ENCODE measurements around the gene SNX6.
A peak's percentile ranks its signal among the peaks of the same experiment; 100 is the strongest.
"Not testable (repeated sequence)": the region's sequence is repeated elsewhere in the genome, so short reads cannot be mapped to it uniquely, and the experiment has no call there.

Gene SNX6

DNA sequence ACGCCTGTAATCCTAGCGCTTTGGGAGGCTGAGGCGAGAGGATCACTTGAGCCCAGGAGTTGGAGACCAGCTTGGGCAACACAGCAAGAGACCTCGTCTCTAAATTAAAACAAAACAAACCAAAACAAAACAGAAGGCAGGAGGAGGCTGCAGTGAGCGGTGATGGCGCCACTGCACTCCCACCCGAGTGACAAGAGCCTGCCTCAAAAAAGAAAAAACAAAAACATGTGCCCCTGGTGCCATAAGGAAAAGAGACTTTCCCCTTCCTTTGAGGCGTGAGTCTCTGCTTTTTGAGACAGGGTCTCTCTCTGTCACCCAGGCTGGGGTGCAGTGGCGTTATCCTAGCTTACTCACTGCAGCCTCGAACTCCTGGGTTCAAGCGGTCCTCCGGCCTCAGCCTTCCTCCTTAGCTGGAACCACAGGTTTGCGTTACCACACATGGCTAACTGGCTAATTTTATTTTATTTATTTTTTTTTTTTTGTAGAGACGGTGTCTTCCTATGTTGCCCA, 81.4 kb downstream of the SNX6 start (continued):
- TF ChIP-seq TSHZ2 (CRISPR knock-in tag; IDR thresholded peaks at IDR 0.05) (no peak), CREB5 (CRISPR knock-in tag; IDR thresholded peaks at IDR 0.05; ENCODE audit: low read depth) (no peak), ZNF70 (CRISPR knock-in tag; IDR thresholded peaks at IDR 0.05) (no peak)

- ATAC-seq, result peak; percentile 80
These were observed 82.8 kb downstream of the SNX6 start for GRCh38 chr14:34547136-34547520.

DNA sequence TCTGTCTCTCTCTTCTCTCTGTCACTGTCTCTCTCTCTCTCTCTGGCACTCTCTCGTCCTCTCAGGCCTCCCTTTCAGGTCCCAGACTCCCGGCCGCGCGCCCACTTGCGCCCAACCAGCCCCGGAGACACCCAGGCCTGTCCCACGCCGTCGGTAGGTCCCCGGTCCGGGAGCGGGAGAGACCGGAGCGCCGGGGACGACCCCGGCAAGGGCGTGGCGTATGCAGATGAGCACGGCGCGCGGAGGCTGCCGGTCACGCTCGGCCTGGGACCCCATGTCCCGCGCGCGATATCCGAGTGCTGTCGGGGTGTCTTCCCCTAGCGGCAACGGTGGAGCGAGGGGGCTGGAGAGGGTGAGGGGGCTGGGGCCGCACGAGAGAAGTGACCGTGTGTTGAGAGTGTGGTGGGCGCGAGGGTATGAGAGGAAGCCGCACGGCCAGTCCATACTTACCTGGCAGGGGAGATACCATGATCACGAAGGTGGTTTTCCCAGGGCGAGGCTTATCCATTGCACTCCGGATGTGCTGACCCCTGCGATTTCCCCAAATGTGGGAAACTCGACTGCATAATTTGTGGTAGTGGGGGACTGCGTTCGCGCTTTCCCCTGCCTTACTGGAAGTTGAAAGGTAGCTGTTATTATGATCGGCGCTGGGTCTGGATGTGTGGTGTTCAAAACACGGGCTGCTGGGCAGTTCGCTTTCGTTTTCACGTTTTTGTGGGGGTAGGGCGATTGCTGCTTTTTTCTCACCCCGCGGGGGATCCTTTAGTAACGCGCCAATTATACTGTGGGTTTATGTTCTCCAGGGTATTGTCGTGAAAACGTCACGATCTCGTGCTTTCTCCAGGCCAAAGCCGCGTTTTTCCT, 83.4 kb downstream of the SNX6 start:
- ATAC-seq, result peak; percentile 87

DNA sequence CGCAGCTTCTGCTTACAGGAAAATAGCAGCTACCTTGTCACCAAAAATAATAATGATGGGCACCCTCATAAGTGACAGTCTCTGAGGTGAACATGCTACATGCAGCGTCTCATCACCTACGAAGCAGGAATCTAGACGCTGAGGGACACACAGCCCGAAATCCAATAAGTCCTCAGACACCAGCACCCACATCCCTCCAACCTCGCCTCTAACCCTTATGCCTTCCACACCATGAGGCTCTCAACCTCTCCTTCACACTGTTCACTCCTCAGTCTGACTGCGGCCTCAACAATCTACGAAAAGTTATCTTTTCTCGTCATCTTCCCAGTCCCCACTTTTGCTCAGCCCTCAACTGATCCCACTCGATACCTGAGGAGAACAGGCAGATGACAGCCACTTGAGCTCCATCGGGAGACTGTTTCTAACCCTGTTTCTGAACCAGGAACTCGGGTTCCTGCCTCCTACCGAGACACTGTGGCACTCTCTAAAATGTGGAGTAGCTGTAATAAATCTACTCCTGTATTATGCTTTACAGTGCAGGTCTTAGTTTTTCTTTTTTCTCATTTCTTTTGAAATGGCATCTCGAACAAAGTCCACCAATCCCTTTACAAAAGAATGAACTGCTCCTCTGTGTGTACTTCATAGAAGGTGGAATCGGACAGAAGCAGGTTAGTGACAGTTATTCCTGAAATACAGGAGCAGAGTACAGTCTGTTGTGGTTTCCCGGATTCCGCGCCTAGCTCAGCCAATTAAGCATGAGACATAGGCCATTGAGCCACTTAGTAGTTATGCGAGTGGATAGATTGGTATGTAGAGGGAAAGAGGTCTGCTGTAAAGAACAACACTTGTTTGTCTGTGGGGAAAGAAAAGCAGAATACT, 89.5 kb downstream of the SNX6 start:
- ATAC-seq, result not testable (repeated sequence)

DNA sequence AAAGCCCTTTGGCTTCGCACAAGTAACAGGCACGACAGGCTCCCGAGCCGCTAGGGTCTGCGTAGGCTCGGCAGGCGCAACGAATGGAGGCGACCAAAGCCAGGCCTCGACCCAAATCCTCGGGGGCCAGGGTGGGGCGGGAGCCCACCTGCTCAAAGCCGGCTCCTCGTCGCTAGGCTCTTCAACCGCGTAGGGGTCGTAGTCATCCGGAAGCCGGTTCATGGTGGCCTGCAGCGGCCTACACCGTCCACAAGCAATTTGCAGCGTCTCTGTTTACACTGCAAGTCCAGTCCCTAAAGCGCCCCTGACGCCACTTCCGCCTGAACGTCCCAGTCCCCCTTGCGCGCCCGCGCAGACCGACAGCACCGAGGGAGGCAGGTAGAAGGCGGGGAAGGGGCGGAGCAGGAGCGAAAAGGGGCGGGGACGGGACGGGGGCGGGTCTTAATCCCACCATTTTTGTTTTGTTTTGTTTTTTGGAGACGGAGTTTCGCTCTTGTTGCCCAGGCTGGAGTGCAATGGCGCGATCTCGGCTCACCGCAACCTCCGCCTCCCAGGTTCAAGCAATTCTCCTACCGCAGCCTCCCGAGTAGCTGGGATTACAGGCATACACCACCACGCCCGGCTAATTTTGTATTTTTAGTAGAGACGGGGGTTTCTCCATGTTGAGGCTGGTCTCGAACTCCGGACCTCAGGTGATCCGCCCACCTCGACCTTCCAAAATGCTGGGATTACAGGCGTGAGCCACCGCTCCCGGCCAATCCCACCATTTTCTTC, 90.4 kb downstream of the SNX6 start, which contains the start of gene EAPP:
Gene EAPP, minus strand, starts transcription at position 295 of the 774 bp plus-strand sequence. Its CDS starts 73 bp downstream, at position 222.
- TF ChIP-seq ISL1 (CRISPR knock-in tag; IDR thresholded peaks at IDR 0.05) (no peak), CREB5 (CRISPR knock-in tag; IDR thresholded peaks at IDR 0.05; ENCODE audit: low read depth) (no peak), GLIS3 (CRISPR knock-in tag; IDR thresholded peaks at IDR 0.05) (no peak), ARNTL (CRISPR knock-in tag; IDR thresholded peaks at IDR 0.05; ENCODE audit: borderline replicate concordance, low read depth) (no peak), POU6F1 (CRISPR knock-in tag; IDR thresholded peaks at IDR 0.05; ENCODE audit: borderline replicate concordance, low read depth) (no peak), ZFP3 (CRISPR knock-in tag; IDR thresholded peaks at IDR 0.05) (no peak), OSR1 (CRISPR knock-in tag; IDR thresholded peaks at IDR 0.05) (no peak), TSHZ2 (CRISPR knock-in tag; IDR thresholded peaks at IDR 0.05) (no peak), TOX (CRISPR knock-in tag; IDR thresholded peaks at IDR 0.05; ENCODE audit: borderline replicate concordance) (no peak), TCF4 (CRISPR knock-in tag; IDR thresholded peaks at IDR 0.05; ENCODE audit: borderline replicate concordance) (no peak), ESRRG (CRISPR knock-in tag; IDR thresholded peaks at IDR 0.05) (no peak), RARB (CRISPR knock-in tag; IDR thresholded peaks at IDR 0.05) (no peak), ZNF8 (CRISPR knock-in tag; IDR thresholded peaks at IDR 0.05) (no peak), ZNF565 (CRISPR knock-in tag; conservative IDR thresholded peaks at IDR 0.05; ENCODE audit: low read depth) (no peak), CSDC2 (CRISPR knock-in tag; IDR thresholded peaks at IDR 0.05) (no peak)
- TF ChIP-seq, protein P1, sequence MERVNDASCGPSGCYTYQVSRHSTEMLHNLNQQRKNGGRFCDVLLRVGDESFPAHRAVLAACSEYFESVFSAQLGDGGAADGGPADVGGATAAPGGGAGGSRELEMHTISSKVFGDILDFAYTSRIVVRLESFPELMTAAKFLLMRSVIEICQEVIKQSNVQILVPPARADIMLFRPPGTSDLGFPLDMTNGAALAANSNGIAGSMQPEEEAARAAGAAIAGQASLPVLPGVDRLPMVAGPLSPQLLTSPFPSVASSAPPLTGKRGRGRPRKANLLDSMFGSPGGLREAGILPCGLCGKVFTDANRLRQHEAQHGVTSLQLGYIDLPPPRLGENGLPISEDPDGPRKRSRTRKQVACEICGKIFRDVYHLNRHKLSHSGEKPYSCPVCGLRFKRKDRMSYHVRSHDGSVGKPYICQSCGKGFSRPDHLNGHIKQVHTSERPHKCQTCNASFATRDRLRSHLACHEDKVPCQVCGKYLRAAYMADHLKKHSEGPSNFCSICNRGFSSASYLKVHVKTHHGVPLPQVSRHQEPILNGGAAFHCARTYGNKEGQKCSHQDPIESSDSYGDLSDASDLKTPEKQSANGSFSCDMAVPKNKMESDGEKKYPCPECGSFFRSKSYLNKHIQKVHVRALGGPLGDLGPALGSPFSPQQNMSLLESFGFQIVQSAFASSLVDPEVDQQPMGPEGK (CRISPR knock-in tag; IDR thresholded peaks at IDR 0.05; ENCODE audit: borderline replicate concordance), result no peak
- ATAC-seq, result peak; percentile 99

Measured in SK-N-SH treated with all-trans-retinoic acid at 6 μM for 48 hours (cell line).